Effector memory CD4-positive, alpha-beta T cell (primary cell): ENCODE results near the gene SOCS1.

ENCODE experiments used
- DNase-seq, 3 donors: peaks; one replicate each; pipeline ENCODE4 v3.0.0-alpha.2; 2020
- H3K27ac ChIP-seq: 2 replicates; pipeline ENCODE4 v1.7.0; 2013; ENCODE audit warnings: mild to moderate bottlenecking, low read length, moderate library complexity; ENCODE audit not compliant: insufficient read depth, poor library complexity, severe bottlenecking
- H3K27me3 ChIP-seq: replicated peaks from 2 replicates; pipeline ENCODE4 v1.7.0; 2013; ENCODE audit warnings: mild to moderate bottlenecking, low read length; ENCODE audit not compliant: insufficient read depth, control insufficient read depth, poor library complexity, severe bottlenecking
- H3K36me3 ChIP-seq: 2 replicates; pipeline ENCODE4 v1.7.0; 2013; ENCODE audit warnings: mild to moderate bottlenecking, low read length, moderate library complexity; ENCODE audit not compliant: control insufficient read depth, insufficient read depth
- H3K4me1 ChIP-seq: 2 replicates; pipeline ENCODE4 v1.7.0; 2013; ENCODE audit warnings: low read length, mild to moderate bottlenecking; ENCODE audit not compliant: control insufficient read depth, insufficient read depth, poor library complexity, severe bottlenecking
- H3K4me3 ChIP-seq: 2 replicates; pipeline ENCODE4 v1.7.0; 2013; ENCODE audit warnings: low read length, low read depth, mild to moderate bottlenecking; ENCODE audit not compliant: insufficient read depth, poor library complexity, severe bottlenecking
- H3K9me3 ChIP-seq: 2 replicates; pipeline ENCODE4 v1.7.0; 2013; ENCODE audit warnings: mild to moderate bottlenecking, low read length, moderate library complexity; ENCODE audit not compliant: control insufficient read depth

The SOCS1 gene

DNA sequence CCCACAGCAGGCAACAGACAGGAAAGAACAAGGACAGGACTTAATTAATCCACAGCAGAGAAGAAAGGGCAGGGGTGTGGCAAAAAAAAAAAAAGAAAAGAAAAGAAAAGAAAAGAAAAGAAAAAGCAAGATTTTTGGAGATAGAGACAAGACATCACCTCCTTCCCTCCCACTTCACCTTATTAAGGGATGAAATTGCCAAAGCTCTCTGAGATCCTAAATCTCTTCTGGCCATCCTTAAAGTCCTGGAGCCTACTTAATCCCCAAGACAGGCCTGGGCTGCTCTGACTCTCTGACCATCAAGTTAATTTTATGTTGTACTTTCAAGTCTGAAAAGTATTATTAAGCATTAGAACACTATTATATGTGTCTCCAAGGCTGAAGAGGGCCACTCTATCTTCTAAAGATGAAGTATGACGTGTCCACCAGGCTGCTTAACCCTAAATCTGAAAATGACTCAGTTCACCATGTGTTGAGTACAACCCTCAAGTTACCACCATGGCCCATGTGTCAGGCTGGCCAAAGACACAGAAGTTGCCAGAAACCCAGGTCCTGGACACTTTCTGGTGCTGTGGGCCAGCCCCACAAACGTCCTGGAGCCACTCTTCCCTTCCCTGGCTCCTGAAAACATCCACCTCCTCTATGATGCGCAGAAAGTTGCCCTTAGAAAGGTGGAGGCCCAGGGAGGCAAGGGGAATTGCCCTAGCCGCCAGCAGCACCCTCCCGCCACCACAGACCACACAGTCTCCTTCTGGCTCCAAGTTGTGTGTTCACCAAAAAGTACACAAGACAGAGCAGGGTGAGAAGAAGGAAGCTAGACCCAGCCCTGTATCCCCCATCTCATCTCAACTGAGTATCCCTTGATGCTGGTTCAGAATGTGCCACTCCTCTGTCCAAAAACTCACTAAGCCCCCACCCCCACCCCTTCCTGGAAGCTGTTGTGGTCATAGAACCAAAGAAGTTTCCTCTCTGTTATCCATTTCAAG lies 2.7 kb downstream of the SOCS1 start:
- Histone ChIP-seq H3K27me3 (no peaks in the 10 kb centered on the region), H3K27ac (peak overlapping the region; percentile 79), H3K4me3 (peak overlapping the region; percentile 84), H3K4me1 (peaks cover 41% of the 10 kb centered on the region), H3K9me3 (no peaks in the 10 kb centered on the region), H3K36me3 (no peaks in the 10 kb centered on the region)
- peak; percentile 39 to 60 (median 44) for DNase-seq

DNA sequence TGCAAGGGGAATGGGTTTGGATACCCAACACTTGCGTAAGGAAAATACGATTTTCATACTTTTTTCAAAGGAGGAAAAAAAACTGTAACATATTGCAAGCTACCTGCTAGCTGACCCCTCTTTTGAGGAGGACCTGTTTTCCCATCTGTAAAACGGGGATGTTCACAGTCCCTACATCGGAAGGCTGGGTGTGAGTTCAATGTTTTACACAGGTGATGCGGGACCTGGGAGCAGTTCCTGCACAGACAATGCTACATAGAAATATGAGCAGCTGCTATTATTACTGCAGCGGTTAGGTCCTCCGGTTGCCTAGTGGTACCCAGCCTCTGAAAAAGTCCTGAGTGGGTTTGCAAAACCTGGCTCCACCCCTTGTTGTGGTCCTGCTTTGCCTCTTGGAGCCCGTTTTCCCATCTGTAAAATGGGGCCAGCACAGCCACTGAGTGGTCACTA lies 3.5 kb downstream of the SOCS1 start:
- no peaks in the 10 kb centered on the region for H3K9me3 ChIP-seq
- H3K4me1 ChIP-seq: peaks cover 33% of the 10 kb centered on the region
- no peaks in the 10 kb centered on the region for H3K36me3 ChIP-seq
- H3K4me3 ChIP-seq: peak overlapping the region; percentile 5
- peak overlapping the region; percentile 79 for H3K27ac ChIP-seq
- no peaks in the 10 kb centered on the region for H3K27me3 ChIP-seq
- no peak for DNase-seq

DNA sequence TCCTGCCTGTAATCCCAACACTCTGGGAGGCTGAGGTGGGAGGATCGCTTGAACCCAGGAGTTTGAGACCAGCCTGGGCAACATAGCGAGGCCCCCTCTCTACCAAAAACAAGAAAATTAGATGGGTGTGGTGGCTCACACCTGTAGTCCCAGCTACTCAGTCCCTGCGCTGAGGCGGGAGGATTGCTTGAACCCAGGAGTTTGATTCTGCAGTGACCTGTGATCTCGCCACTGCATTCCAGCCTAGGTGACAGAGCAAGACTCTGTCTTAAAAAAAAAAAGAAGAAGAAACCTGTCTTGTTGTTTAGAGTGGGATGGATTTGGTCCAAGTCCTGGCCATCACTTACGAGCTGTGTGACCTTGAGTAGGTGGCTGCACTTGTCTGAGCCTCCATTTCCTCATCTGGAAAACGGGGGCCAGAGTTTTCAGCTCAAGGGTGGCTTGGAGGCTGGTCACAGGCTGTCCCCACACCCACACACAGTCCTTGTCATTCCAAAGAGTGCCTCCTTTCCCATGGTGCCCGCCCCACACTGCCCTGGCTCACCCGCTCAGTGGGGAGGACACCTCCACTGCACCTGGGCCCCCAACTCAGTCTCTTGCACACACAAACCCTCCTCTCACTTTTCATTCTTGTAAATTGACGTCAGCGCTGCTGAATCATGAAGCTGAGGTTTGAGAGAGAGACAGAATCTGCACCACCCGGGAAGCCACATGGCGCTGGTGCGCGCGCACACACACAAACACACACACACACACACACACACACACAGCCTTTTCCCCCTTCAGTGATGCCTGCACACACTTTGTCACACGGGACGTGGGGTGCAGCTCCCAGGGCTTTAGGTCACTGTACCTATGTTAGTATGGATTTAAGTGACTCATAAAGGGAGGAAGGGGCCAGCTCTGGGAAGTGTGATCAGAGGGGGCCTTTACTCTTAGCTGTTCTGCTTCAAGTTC lies 4.2 kb downstream of the SOCS1 start:
- Histone ChIP-seq H3K27me3 (no peaks in the 10 kb centered on the region), H3K36me3 (no peaks in the 10 kb centered on the region), H3K9me3 (no peaks in the 10 kb centered on the region), H3K4me1 (peaks cover 26% of the 10 kb centered on the region), H3K4me3 (peak overlapping the region; percentile 5), H3K27ac (peak overlapping the region; percentile 79)
- DNase-seq: peak; percentile 49 to 68 (median 64)

DNA sequence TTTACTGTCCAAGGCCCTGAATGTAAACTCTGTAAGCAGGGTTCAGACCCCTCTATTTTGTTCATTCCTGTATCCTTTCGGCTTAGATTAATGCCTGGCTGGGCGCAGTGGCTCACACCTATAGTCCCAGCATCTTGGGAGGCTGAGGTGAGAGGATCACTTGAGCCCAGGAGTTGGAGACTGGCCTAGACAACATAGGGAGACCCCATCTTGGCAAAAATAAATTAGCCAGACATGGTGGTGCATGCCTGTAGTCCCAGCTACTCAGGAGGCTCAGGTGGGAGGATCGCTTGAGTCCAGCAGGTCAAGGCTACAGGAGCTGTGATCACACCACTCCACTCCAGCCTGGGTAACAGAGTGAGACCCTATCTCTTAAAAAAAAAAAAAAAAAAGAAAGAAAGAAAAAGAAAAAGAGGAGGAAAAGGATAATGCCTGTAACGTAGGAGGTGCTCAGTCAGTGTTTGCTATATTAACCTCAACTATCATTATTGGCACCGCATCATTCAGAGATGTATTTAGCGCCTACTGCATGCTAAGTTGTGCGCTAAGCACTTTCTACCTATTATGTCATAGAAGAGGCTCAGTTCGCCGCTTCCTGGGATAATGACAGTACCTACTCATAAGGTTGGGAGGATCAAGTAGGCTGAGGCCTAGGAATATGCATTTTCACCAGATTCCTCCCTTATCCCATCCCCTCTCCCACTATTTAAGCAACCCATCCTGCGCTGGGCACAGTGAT lies 5.0 kb downstream of the SOCS1 start:
- DNase-seq: no peak
- Histone ChIP-seq H3K4me3 (no peak overlapping the region), H3K27me3 (no peaks in the 10 kb centered on the region), H3K9me3 (no peaks in the 10 kb centered on the region), H3K27ac (peak overlapping the region; percentile 49), H3K4me1 (peaks cover 23% of the 10 kb centered on the region), H3K36me3 (no peaks in the 10 kb centered on the region)

DNA sequence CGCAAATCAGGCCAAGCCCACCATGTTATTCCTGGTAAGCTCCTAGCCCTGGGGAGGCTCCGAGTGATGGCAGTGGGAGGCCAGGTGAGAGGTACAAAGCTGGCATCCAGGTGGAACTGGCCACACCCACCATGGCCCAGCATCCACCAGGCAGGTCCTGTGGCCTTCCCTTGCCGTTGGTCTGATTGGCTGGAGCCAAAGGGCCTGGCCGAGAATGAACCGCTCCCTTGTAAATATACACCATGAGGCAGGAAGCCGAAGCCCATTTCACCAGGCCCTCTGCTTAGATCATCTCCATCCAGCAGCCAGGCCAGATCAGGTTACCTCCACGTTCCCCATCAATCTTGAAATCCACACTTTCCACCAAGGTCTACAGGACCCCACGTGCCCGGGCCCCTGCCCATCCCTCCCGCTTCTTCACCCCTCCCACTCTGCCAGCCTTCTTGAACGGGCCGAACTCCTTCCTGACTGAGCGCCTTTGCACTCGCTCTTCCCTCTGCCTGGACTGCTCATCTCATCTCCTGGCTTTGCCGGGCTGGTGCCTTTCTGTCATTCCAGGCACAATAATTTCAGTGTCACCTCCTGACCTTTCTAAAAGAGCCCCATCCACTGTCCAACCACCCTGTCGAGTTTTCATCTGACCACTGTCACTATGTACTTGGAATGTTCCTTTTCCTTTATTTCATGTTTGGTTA lies 5.8 kb downstream of the SOCS1 start:
- no peak overlapping the region for H3K27ac ChIP-seq
- no peak overlapping the region for H3K4me3 ChIP-seq
- DNase-seq: no peak

DNA sequence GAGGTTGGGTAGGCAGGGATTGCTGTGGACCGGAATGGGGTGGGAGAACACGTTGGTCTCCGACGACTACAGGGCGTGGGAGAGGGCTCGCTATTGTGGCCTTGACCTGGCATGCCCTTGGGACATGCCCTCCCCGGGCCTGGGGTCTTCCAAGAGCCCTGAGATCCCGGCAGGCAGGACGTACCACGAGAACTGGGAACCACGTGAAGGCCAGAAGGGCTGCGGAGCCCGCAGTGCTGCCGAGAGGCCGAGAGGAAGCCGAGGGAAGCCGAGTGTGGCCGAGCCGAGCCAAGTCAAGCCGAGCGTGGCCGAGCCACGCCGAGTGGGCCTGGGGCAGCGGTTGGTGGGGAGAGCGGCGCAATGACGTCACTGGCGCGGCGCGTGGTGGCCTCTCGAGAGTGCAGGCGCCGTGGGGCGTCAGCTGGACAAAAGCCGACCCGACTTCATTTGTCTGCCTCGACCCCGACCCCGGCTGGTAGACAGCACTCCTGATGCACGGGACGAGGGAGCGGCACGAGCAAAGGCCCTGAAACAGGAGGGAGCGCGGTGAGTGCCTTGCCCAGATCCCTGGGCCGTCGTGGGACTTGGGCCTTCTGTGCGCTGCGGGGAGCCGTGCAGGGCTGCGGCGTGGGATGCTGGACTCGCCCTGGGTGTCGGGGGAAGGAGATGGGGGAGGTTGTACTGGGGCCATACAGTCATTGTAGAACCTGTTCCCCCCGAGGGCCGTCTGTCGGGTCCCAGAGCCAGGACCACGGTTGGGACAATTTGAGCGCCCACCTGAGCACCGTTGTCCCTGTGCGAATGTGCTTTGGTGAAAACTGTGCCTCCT lies 6.6 kb downstream of the SOCS1 start:
- H3K9me3 ChIP-seq: no peaks in the 10 kb centered on the region
- H3K27ac ChIP-seq: no peak overlapping the region
- peaks cover 23% of the 10 kb centered on the region for H3K4me1 ChIP-seq
- no peak for DNase-seq
- no peaks in the 10 kb centered on the region for H3K36me3 ChIP-seq
- no peak overlapping the region for H3K4me3 ChIP-seq
- H3K27me3 ChIP-seq: no peaks in the 10 kb centered on the region

More for the DNA sequence above, 5.8 kb downstream of the SOCS1 start:
- H3K27me3 ChIP-seq: no peaks in the 10 kb centered on the region
- H3K36me3 ChIP-seq: no peaks in the 10 kb centered on the region
- no peaks in the 10 kb centered on the region for H3K9me3 ChIP-seq
- peaks cover 23% of the 10 kb centered on the region for H3K4me1 ChIP-seq

DNA sequence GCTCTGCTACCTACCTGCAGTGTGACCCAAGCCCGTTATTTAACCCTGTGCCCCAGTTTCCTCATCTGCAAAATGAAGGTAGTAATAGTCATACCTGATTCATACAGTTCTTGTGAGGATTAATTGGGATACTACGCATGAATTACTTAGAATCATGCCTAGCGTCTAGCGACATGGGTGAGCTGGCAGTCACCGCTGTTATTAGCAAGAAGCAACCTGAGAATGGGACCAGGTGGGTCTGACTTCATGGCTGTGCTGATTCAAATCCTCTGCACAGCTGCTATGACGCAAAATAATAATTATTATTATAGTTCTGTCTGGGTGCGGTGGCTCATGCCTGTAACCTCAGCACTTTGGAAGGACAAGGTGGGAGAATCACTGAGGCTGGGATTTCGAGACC lies 7.9 kb downstream of the SOCS1 start:
- Histone ChIP-seq H3K4me1 (peaks cover 14% of the 10 kb centered on the region), H3K27ac (no peak overlapping the region), H3K9me3 (no peaks in the 10 kb centered on the region), H3K36me3 (no peaks in the 10 kb centered on the region), H3K4me3 (no peak overlapping the region), H3K27me3 (no peaks in the 10 kb centered on the region)
- DNase-seq: no peak

DNA sequence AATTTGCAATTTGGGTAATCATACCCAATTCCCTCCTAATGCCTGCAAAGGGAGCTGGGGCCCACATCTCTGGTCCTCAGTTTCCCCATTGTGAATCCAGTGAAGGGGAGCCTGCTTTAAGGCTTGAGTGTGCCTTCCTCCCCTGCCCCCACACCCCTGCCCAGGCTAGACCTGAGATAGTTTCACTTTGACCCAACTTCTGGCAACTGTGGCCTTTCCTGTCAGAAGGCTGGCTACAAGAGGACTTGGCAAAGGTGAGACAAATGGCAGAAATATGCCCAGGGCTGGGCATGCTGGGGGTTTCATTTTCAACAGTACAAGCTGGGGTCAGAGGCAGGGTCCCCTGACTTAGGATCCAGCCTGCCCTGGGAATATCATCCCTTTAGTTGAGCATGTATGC lies 10.0 kb downstream of the SOCS1 start:
- Histone ChIP-seq H3K9me3 (no peaks in the 10 kb centered on the region), H3K4me3 (no peak overlapping the region), H3K4me1 (peaks cover 2% of the 10 kb centered on the region), H3K36me3 (no peaks in the 10 kb centered on the region), H3K27ac (no peak overlapping the region), H3K27me3 (no peaks in the 10 kb centered on the region)
- DNase-seq: no peak
